Fibroblast of mammary gland (primary cell): ENCODE measurements around the gene SMARCAL1.
A peak's percentile ranks its signal among the peaks of the same experiment; 100 is the strongest.

Experiments
- DNase-seq: peaks from one replicate; pipeline ENCODE4 v3.0.0-alpha.2; 2010; ENCODE audit warnings: low read depth
- H3K4me3 ChIP-seq: 2 replicates; pipeline ENCODE4 v1.5.1; 2011; ENCODE audit warnings: low read depth, mild to moderate bottlenecking, low read length, moderate library complexity; ENCODE audit not compliant: control insufficient read depth
- TF ChIP-seq, protein P1 (sequence below): conservative IDR thresholded peaks from 2 replicates; pipeline ENCODE4 v1.5.1; 2011; ENCODE audit warnings: low read depth, low read length, inconsistent platforms; ENCODE audit not compliant: control insufficient read depth, insufficient read depth

Gene SMARCAL1

DNA sequence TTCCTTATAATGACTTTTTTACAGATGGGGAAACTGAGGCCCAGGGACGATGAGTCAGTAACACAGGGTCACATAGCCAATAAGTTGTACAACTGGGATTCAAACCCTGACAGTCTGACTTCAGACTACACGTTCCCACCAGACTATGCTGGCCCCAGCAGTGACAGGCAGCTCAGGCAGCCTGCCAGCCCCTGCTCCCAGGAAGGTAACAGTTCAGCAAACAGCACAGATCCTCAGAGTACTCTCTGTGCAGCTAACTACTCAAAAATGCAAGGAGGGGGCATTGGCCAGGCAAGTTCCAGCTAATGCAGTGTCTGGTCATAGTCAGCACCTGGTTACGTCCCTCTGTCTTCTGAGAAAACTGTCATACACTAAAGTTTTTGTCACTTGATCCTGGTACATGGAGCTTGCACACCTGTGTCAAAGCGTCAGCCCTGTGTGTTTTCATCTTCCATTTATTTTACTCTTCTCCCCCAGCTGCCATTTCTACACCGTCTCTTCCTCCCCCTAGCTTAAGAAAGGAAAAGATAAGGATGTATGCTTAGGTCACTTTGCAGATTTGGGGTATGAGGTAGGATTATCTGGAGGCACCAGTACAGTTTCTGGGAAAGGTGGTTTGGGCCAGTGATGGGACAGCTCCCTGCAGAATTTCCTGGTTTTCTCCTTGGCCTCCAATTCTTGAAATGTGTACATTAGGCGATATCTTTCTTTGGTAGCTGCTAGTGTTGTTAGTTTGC lies 4.5 kb downstream of the SMARCAL1 start:
- H3K4me3 ChIP-seq = no peak overlapping the region
- TF ChIP-seq, protein P1, sequence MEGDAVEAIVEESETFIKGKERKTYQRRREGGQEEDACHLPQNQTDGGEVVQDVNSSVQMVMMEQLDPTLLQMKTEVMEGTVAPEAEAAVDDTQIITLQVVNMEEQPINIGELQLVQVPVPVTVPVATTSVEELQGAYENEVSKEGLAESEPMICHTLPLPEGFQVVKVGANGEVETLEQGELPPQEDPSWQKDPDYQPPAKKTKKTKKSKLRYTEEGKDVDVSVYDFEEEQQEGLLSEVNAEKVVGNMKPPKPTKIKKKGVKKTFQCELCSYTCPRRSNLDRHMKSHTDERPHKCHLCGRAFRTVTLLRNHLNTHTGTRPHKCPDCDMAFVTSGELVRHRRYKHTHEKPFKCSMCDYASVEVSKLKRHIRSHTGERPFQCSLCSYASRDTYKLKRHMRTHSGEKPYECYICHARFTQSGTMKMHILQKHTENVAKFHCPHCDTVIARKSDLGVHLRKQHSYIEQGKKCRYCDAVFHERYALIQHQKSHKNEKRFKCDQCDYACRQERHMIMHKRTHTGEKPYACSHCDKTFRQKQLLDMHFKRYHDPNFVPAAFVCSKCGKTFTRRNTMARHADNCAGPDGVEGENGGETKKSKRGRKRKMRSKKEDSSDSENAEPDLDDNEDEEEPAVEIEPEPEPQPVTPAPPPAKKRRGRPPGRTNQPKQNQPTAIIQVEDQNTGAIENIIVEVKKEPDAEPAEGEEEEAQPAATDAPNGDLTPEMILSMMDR = no peak
- no peak for DNase-seq

DNA sequence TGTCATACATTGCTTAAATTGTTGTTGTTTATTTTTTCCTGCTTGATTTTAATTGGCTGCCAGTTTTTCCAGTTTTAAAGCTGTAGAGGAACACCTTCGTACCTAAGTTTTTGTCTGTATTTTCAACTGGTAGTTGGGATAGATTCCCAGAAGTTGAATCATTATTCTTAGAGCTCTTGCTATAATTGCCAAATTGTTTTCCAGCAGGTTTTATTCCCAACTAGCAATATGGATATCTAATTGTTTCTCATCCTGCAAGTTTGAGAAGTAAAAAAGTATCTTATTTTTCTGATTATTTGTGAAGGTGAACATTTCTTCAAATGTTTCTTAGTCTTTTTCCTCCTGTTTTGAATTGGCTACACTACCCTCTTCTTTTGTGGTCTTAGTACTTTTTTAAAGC lies 6.7 kb downstream of the SMARCAL1 start:
- no peak for DNase-seq
- TF ChIP-seq, protein P1 = no peak
- H3K4me3 ChIP-seq = no peak overlapping the region

DNA sequence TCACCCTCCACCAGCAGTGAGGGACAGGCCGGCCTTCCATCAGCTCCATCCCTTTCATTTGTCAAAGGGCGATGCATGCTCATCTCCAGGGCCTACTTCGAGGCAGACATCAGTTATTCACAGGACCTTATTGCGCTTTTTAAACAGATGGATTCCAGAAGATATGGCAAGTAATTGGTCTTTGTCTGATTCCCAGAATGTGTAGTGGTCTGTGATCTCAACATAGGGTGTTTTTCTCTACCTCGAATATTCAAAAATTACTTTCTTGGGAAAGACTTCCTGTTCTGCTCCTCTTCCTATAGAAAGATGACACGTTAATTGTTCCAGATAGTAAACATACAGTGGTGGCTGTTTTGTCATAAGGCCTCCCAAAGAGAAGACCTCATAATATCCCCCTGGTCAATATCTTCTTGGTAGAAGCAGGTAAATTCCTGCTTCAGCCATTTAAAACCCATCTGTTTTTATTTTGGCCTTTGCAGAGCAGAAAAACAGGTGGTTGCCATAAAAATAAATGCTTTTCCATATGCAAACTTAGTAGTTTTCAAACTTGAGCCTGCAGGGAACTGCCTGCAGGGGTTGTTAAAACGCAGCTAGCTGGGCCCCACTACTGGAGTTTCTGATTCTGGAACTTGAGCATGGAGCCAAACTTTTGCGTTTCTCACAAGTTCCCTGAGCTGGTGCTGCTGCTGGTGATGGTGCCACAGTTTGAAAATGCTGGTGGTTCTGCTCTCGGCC lies 8.2 kb downstream of the SMARCAL1 start:
- TF ChIP-seq, protein P1 = no peak
- DNase-seq = no peak
- H3K4me3 ChIP-seq = no peak overlapping the region

DNA sequence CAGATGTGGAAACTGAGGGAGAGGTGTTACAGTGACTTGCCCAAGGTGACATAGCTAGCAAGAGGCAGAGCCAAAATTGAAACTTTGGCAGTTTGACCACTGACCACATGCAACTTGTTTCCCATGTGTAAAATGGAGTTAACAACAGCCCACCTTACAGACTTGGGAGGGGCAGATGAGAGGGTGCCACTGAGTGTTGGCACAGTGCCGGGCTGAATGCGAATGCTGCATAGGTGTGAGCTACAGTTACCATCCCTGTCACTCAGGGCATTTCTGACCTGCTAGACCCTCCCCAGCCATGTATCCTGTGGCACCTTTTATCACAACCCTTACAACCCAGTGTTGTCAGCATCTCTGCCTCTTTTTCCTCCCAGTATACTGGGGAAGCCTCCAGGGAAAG lies 10.8 kb downstream of the SMARCAL1 start:
- TF ChIP-seq, protein P1 = no peak
- DNase-seq = no peak
- no peak overlapping the region for H3K4me3 ChIP-seq

DNA sequence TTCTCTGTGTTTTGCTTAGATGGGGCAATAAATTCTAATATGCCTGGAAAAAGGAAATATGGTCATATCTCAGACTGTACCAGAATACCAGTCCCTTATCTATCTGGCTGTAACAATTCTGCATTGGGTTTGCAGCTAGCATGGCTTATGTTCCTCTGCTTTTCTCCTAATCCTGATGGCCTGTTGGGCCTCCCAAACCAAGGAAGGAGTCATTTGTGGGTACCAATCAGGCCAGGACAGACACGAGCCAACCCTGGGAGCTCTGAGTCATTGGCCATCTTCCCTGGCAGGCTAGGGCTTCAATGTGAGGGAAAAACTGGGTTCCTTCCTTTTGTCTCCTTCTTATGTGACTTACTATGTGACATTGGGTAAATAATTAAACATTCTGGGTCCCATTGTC lies 12.0 kb downstream of the SMARCAL1 start:
- no peak overlapping the region for H3K4me3 ChIP-seq
- TF ChIP-seq, protein P1 = no peak
- DNase-seq = peak; percentile 18

DNA sequence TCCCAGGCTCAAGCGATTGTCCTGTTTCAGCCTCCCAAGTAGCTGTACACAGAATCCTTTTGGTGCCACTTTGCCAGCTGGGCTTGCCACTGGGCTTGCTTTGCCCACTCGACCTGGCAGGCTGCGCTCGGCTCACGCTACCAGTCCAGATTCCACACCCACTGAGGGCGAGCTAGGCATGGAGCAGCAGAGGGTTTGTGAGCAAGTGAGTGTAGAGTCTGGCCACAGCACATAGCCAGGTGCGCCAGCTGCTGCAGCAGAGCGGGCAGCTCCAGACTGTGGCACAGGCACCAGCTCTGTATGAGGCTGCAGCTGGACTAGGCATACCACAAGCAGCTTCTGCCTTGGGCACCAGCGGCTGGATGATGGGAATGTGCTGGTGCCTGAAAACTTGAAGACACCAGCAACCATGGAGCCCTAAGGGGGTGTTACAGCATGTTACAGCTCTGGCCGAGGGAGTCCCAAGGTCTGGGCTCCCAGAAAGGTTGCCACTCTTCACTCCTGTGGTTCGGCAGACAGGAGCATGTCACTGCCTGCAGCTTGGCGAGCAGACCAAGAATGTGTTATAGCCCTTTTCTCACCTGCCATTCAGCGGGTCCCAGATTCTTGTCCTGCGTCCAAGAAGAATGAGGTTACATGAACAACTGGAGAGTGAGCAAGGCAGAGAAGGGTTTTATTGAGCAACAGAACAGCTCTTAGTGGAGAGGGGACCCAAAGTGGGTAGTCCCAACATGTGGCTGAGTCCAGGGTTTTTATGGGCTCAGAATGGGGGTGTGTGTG lies 12.9 kb downstream of the SMARCAL1 start:
- TF ChIP-seq, protein P1 = no peak
- H3K4me3 ChIP-seq = no peak overlapping the region
- no peak for DNase-seq
